NCI-H2196 treated with DMSO at 0.1 percent for 48 hours (cell line): ENCODE measurements around the gene UNC13D.
"Not testable (repeated sequence)": the region's sequence is repeated elsewhere in the genome, so short reads cannot be mapped to it uniquely, and the experiment has no call there.

Source experiments
- DNase-seq: peaks from one replicate; lab custom pipeline; 2025; ENCODE audit not compliant: unreplicated experiment; lab: John Stamatoyannopoulos, UW

The UNC13D gene

GRCh38 chr17:75875182-75875939 is 31.2 kb upstream of the UNC13D start:
- DNase-seq = no peak

GRCh38 chr17:75874323-75875181 is 30.3 kb upstream of the UNC13D start:
- DNase-seq = no peak

- DNase-seq = no peak
Measured at GRCh38 chr17:75873587-75874322, 29.6 kb upstream of the UNC13D start.

GRCh38 chr17:75872434-75873351 is 28.5 kb upstream of the UNC13D start:
- peak; percentile 69 for DNase-seq

GRCh38 chr17:75870228-75870627 is 26.0 kb upstream of the UNC13D start:
- not testable (repeated sequence) for DNase-seq

GRCh38 chr17:75869282-75870141 is 25.3 kb upstream of the UNC13D start:
- DNase-seq = no peak

- DNase-seq = not testable (repeated sequence)
Measured at GRCh38 chr17:75868730-75869281, 24.6 kb upstream of the UNC13D start.

GRCh38 chr17:75865404-75866188 is 21.4 kb upstream of the UNC13D start:
- DNase-seq = not testable (repeated sequence)

GRCh38 chr17:75864887-75865286 is 20.7 kb upstream of the UNC13D start:
- not testable (repeated sequence) for DNase-seq

GRCh38 chr17:75864448-75864871 is 20.3 kb upstream of the UNC13D start:
- no peak for DNase-seq

GRCh38 chr17:75861927-75862317 is 17.7 kb upstream of the UNC13D start:
- DNase-seq = no peak

- not testable (repeated sequence) for DNase-seq
Measured at GRCh38 chr17:75859358-75859757, 15.2 kb upstream of the UNC13D start.

GRCh38 chr17:75856062-75856756 is 12.0 kb upstream of the UNC13D start:
- no peak for DNase-seq

GRCh38 chr17:75855310-75856061 is 11.3 kb upstream of the UNC13D start, which contains the start of gene WBP2:
Gene WBP2 (minus strand): TSS chr17:75855335. CDS start chr17:75855297, 38 bp downstream.
- peak; percentile 100 for DNase-seq

- DNase-seq = no peak
Measured at GRCh38 chr17:75854881-75855309, 10.7 kb upstream of the UNC13D start.

- no peak for DNase-seq
Measured at GRCh38 chr17:75854101-75854748, 10.0 kb upstream of the UNC13D start.
